ENCODE data around the gene HOXB6.

Gene HOXB6

GRCh38 chr17:48637323-48638260 is 32.8 kb upstream of the HOXB6 start:
- TF ChIP-seq POLR2AphosphoS5 (IDR thresholded peaks at IDR 0.05; ENCODE audit: borderline replicate concordance, low read depth, low read length) (no peak), FOXP2 (optimal IDR thresholded peaks at IDR 0.05; ENCODE audit: control extremely low read depth, extremely low read length, insufficient read depth) (no peak), EZH2 (IDR thresholded peaks at IDR 0.05) (no peak)
- Histone ChIP-seq H3K36me3 (ENCODE audit: insufficient read depth, low read length) (no peaks in the 10 kb centered on the region), H3K27ac (no peak overlapping the region), H3K9me3 (ENCODE audit: low read depth, low read length) (no peaks in the 10 kb centered on the region), H3K4me3 (no peak overlapping the region), H3K9ac (ENCODE audit: insufficient read length) (no peak overlapping the region)
- DNase-seq (ENCODE audit: low read depth, low spot score): no peak

DNA sequence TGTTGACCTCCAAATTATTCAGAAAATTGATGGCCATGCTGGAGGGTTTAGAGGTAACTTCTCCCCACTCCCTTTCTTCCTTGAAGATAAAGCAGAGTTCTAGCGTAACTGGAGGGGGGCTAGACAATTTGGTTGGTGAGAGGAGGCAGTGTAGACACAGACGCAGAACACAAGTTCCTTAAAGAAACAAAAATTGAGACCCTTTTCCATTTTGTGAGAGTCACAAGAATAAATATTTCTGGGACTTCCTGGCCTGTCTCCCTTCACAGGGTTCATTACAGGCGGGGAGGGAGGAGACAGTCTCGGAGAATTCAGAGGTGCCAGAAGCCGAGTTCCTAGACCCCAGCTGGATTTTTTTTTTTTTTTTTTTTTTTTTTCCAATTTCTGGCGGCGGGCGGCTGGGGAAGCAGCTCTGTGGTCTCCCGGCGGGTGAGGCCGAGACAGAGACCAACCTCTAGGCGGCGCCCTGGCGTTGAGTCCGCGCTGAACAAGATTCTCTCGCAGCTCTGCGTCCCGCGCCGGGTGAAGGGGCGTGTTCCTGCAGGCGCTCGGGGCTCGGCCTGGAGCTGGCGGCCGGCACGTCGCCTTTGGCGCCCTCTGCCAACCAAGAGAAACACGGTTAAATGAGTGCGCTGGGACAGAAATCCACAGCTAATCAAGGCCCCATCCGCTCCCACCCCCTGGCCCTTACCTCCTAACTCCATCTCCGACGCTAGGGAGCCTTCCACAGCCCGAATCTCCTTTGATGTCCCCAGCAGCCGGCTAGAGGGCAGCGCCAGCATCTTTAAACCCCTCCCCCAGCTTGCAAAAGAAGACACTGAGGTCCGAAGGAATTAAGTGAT is 31.6 kb upstream of the HOXB6 start:
- Histone ChIP-seq H3K4me3 (no peak overlapping the region), H3K27ac (no peak overlapping the region), H3K36me3 (ENCODE audit: insufficient read depth, low read length) (no peaks in the 10 kb centered on the region), H3K9me3 (ENCODE audit: low read depth, low read length) (no peaks in the 10 kb centered on the region), H3K9ac (ENCODE audit: insufficient read length) (no peak overlapping the region)
- no peak for DNase-seq (ENCODE audit: low read depth, low spot score)
- TF ChIP-seq POLR2AphosphoS5 (IDR thresholded peaks at IDR 0.05; ENCODE audit: borderline replicate concordance, low read depth, low read length) (no peak), EZH2 (IDR thresholded peaks at IDR 0.05) (no peak), FOXP2 (optimal IDR thresholded peaks at IDR 0.05; ENCODE audit: control extremely low read depth, extremely low read length, insufficient read depth) (no peak)

GRCh38 chr17:48634493-48635208 is 29.9 kb upstream of the HOXB6 start:
- H3K36me3 ChIP-seq (ENCODE audit: insufficient read depth, low read length): no peaks in the 10 kb centered on the region
- no peak overlapping the region for H3K4me3 ChIP-seq
- DNase-seq (ENCODE audit: low read depth, low spot score): no peak
- no peaks in the 10 kb centered on the region for H3K9me3 ChIP-seq (ENCODE audit: low read depth, low read length)
- H3K9ac ChIP-seq (ENCODE audit: insufficient read length): no peak overlapping the region
- H3K27ac ChIP-seq: no peak overlapping the region; the same call in 1 of the 2 replicates
- TF ChIP-seq POLR2AphosphoS5 (IDR thresholded peaks at IDR 0.05; ENCODE audit: borderline replicate concordance, low read depth, low read length): no peak

DNA sequence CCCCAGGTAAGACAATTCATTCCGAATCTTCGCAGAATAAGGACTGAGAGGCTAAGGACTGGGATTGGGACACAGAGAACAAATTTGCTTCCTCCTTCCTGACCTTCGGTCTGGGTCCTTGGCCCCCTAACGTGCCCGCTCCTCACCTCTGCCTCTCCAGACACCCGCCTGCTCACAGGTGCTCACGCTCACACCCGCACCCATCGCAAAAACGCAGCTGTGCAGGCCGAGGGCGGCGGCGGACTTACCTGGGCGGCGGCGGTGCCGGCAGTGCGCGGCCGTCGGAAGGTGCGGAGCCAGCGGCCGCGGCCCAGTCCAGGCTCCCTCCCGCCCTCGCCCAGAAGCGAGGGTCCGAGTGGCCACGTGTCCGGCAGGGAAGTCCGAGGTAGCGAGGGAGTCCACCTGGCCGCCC is 28.5 kb upstream of the HOXB6 start:
- Histone ChIP-seq H3K9me3 (ENCODE audit: low read depth, low read length) (no peaks in the 10 kb centered on the region), H3K4me3 (no peak overlapping the region), H3K36me3 (ENCODE audit: insufficient read depth, low read length) (no peaks in the 10 kb centered on the region), H3K9ac (ENCODE audit: insufficient read length) (no peak overlapping the region), H3K27ac (no peak overlapping the region)
- TF ChIP-seq POLR2AphosphoS5 (IDR thresholded peaks at IDR 0.05; ENCODE audit: borderline replicate concordance, low read depth, low read length) (no peak), EZH2 (IDR thresholded peaks at IDR 0.05) (no peak), FOXP2 (optimal IDR thresholded peaks at IDR 0.05; ENCODE audit: control extremely low read depth, extremely low read length, insufficient read depth) (no peak)
- DNase-seq (ENCODE audit: low read depth, low spot score): no peak

GRCh38 chr17:48632579-48633265 is 27.9 kb upstream of the HOXB6 start:
- H3K4me3 ChIP-seq: no peak overlapping the region
- TF ChIP-seq POLR2AphosphoS5 (IDR thresholded peaks at IDR 0.05; ENCODE audit: borderline replicate concordance, low read depth, low read length) (no peak), FOXP2 (optimal IDR thresholded peaks at IDR 0.05; ENCODE audit: control extremely low read depth, extremely low read length, insufficient read depth) (no peak), EZH2 (IDR thresholded peaks at IDR 0.05) (no peak)
- no peak overlapping the region for H3K27ac ChIP-seq
- DNase-seq (ENCODE audit: low read depth, low spot score): no peak
- no peaks in the 10 kb centered on the region for H3K9me3 ChIP-seq (ENCODE audit: low read depth, low read length)
- H3K36me3 ChIP-seq (ENCODE audit: insufficient read depth, low read length): no peaks in the 10 kb centered on the region
- no peak overlapping the region for H3K9ac ChIP-seq (ENCODE audit: insufficient read length)

GRCh38 chr17:48631693-48632578 is 27.1 kb upstream of the HOXB6 start:
- H3K9me3 ChIP-seq (ENCODE audit: low read depth, low read length): no peaks in the 10 kb centered on the region
- no peaks in the 10 kb centered on the region for H3K36me3 ChIP-seq (ENCODE audit: insufficient read depth, low read length)
- H3K27ac ChIP-seq: no peak overlapping the region
- no peak for DNase-seq (ENCODE audit: low read depth, low spot score)
- H3K4me3 ChIP-seq: no peak overlapping the region
- no peak overlapping the region for H3K9ac ChIP-seq (ENCODE audit: insufficient read length)
- TF ChIP-seq FOXP2 (optimal IDR thresholded peaks at IDR 0.05; ENCODE audit: control extremely low read depth, extremely low read length, insufficient read depth) (no peak), EZH2 (IDR thresholded peaks at IDR 0.05) (no peak), POLR2AphosphoS5 (IDR thresholded peaks at IDR 0.05; ENCODE audit: borderline replicate concordance, low read depth, low read length) (no peak)

All from SK-N-MC (cell line).